Osteocyte (in vitro differentiated cells): Measurements from ENCODE around the gene MRO. TPM values are rescaled to one million over a fixed set of nuclear protein-coding genes. Genes with fewer than 3 reads are reported as not detected.

Source experiments
- DNase-seq: peaks from one replicate; pipeline ENCODE4 v3.0.0; 2021; ENCODE audit warnings: mixed read lengths; ENCODE audit not compliant: unreplicated experiment; ENCODE audit errors: extremely low spot score
- H3K27ac Mint-ChIP-seq: one replicate; pipeline ENCODE4 v1.8.0; 2021; ENCODE audit warnings: mild to moderate bottlenecking, mixed read lengths; ENCODE audit not compliant: unreplicated experiment
- H3K27me3 Mint-ChIP-seq: one replicate; pipeline ENCODE4 v1.8.0; 2021; ENCODE audit warnings: mixed read lengths; ENCODE audit not compliant: unreplicated experiment
- H3K36me3 Mint-ChIP-seq: one replicate; pipeline ENCODE4 v1.8.0; 2021; ENCODE audit warnings: mixed read lengths; ENCODE audit not compliant: unreplicated experiment
- H3K4me1 Mint-ChIP-seq: one replicate; pipeline ENCODE4 v1.8.0; 2021; ENCODE audit warnings: mixed read lengths; ENCODE audit not compliant: unreplicated experiment
- H3K4me3 Mint-ChIP-seq: one replicate; pipeline ENCODE4 v1.8.0; 2021; ENCODE audit warnings: mild to moderate bottlenecking, moderate library complexity, mixed read lengths; ENCODE audit not compliant: unreplicated experiment
- H3K9me3 Mint-ChIP-seq: one replicate; pipeline ENCODE4 v1.8.0; 2021; ENCODE audit warnings: mixed read lengths; ENCODE audit not compliant: unreplicated experiment
- CTCF ChIP-seq: fragments of 200-600 bp; sonication (generic); IDR thresholded peaks from 2 replicates; pipeline ENCODE4 v1.5.0; 2021; ENCODE audit warnings: antibody characterized with exemption, mild to moderate bottlenecking, moderate library complexity
- total RNA-seq: library from RNA; stranded (reverse); gene quantifications from 2 replicates; pipeline ENCODE4 v1.2.1, GENCODE V29; 2021

The MRO gene
- total RNA-seq, 1 donor from 2014 or later: not detected

GRCh38 chr18:50847192-50847591, 27.4 kb upstream of the MRO start:
- TF ChIP-seq CTCF: no peak
- Mint-ChIP-seq H3K4me3 (no peak overlapping the region), H3K27ac (no peak overlapping the region), H3K27me3 (peaks cover 16% of the 10 kb centered on the region), H3K36me3 (no peaks in the 10 kb centered on the region), H3K9me3 (no peaks in the 10 kb centered on the region), H3K4me1 (no peaks in the 10 kb centered on the region)
- DNase-seq: no peak

- peaks cover 22% of the 10 kb centered on the region for H3K27me3 Mint-ChIP-seq
- no peaks in the 10 kb centered on the region for H3K4me1 Mint-ChIP-seq
These were observed 25.1 kb upstream of the MRO start for GRCh38 chr18:50844960-50845359.

GRCh38 chr18:50844554-50844953, 24.7 kb upstream of the MRO start:
- Mint-ChIP-seq H3K27me3 (peaks cover 25% of the 10 kb centered on the region), H3K4me1 (no peaks in the 10 kb centered on the region), H3K4me3 (no peak overlapping the region), H3K36me3 (no peaks in the 10 kb centered on the region), H3K27ac (no peak overlapping the region), H3K9me3 (no peaks in the 10 kb centered on the region)
- no peak for TF ChIP-seq CTCF
- DNase-seq: no peak

More at GRCh38 chr18:50844960-50845359, 25.1 kb upstream of the MRO start:
- no peak overlapping the region for H3K27ac Mint-ChIP-seq
- H3K9me3 Mint-ChIP-seq: no peaks in the 10 kb centered on the region
- no peak for TF ChIP-seq CTCF
- H3K4me3 Mint-ChIP-seq: no peak overlapping the region
- no peak for DNase-seq
- no peaks in the 10 kb centered on the region for H3K36me3 Mint-ChIP-seq

- Mint-ChIP-seq H3K9me3 (no peaks in the 10 kb centered on the region), H3K4me3 (no peak overlapping the region), H3K27ac (no peak overlapping the region), H3K27me3 (peaks cover 27% of the 10 kb centered on the region), H3K4me1 (no peaks in the 10 kb centered on the region), H3K36me3 (no peaks in the 10 kb centered on the region)
- no peak for DNase-seq
- TF ChIP-seq CTCF: no peak
These were observed 23.0 kb upstream of the MRO start for GRCh38 chr18:50842846-50843245.

GRCh38 chr18:50839996-50840395, 20.2 kb upstream of the MRO start:
- no peak overlapping the region for H3K27ac Mint-ChIP-seq
- peaks cover 28% of the 10 kb centered on the region for H3K27me3 Mint-ChIP-seq
- no peak overlapping the region for H3K4me3 Mint-ChIP-seq
- no peak for TF ChIP-seq CTCF
- H3K36me3 Mint-ChIP-seq: no peaks in the 10 kb centered on the region
- DNase-seq: no peak
- no peaks in the 10 kb centered on the region for H3K9me3 Mint-ChIP-seq
- no peaks in the 10 kb centered on the region for H3K4me1 Mint-ChIP-seq
